Prostate gland (tissue), 2 donors: Measurements from ENCODE around the gene EMP2.

ENCODE experiments used
- CTCF ChIP-seq, 4 experiments: fragments of 200-600 bp in 2 of 4; fragments of 450-650 bp in 2 of 4; sonication (generic) in 2 of 4; IDR thresholded peaks; 1 replicate in 3 of 4; 2 replicates in 1 of 4; pipeline ENCODE4 v1.5.1; 2016 to 2019; ENCODE audit warnings: antibody characterized with exemption in 4 of 4, mild to moderate bottlenecking in 2 of 4, moderate library complexity in 2 of 4
- POLR2A ChIP-seq: fragments of 450-650 bp; IDR thresholded peaks from one replicate; pipeline ENCODE4 v1.6.1; 2016; ENCODE audit warnings: antibody characterized with exemption, mild to moderate bottlenecking
- POLR2AphosphoS5 ChIP-seq: sonication (generic); formaldehyde crosslinking; IDR thresholded peaks from one replicate; pipeline ENCODE4 v1.6.1; 2017; ENCODE audit warnings: antibody characterized with exemption

GRCh38 chr16:10598157-10598556 lies 17.8 kb upstream of the EMP2 start:
- no peak for TF ChIP-seq CTCF (IDR thresholded peaks at IDR 0.05)
- no peak for TF ChIP-seq POLR2AphosphoS5
- no peak for TF ChIP-seq POLR2A
